Fibroblast of pulmonary artery (primary cell): ENCODE data around the gene DNAH14.
A peak's percentile ranks its signal among the peaks of the same experiment; 100 is the strongest.
"Not testable (repeated sequence)": the region's sequence is repeated elsewhere in the genome, so short reads cannot be mapped to it uniquely, and the experiment has no call there.

Source experiments
- DNase-seq: peaks from one replicate; pipeline ENCODE4 v3.0.0-alpha.2; 2010; ENCODE audit warnings: low read depth
- H3K4me3 ChIP-seq: replicated peaks from 2 replicates; pipeline ENCODE4 v1.5.1; 2011; ENCODE audit warnings: low read depth, mild to moderate bottlenecking, control low read depth, low read length, moderate library complexity
- CTCF ChIP-seq: IDR thresholded peaks from 2 replicates; pipeline ENCODE4 v1.5.1; 2011; ENCODE audit warnings: mild to moderate bottlenecking, control low read depth, low read length, inconsistent platforms; ENCODE audit errors: missing control alignments

DNAH14 gene

GRCh38 chr1:225332686-225333085 is 403.2 kb downstream of the DNAH14 start:
- no peak overlapping the region for H3K4me3 ChIP-seq
- TF ChIP-seq CTCF = no peak
- DNase-seq = no peak

GRCh38 chr1:225335098-225335778 is 405.8 kb downstream of the DNAH14 start:
- DNase-seq, H3K4me3 ChIP-seq: not testable (repeated sequence)

- H3K4me3 ChIP-seq = no peak overlapping the region
- DNase-seq = no peak
- TF ChIP-seq CTCF = no peak
Observed at GRCh38 chr1:225338545-225338944, 409.1 kb downstream of the DNAH14 start.

GRCh38 chr1:225341642-225342041 is 412.2 kb downstream of the DNAH14 start:
- no peak for TF ChIP-seq CTCF
- no peak overlapping the region for H3K4me3 ChIP-seq
- no peak for DNase-seq

- no peak overlapping the region for H3K4me3 ChIP-seq
- no peak for TF ChIP-seq CTCF
- DNase-seq = no peak
Observed at GRCh38 chr1:225342695-225343094, 413.2 kb downstream of the DNAH14 start.

- H3K4me3 ChIP-seq = no peak overlapping the region
- peak; percentile 39 for DNase-seq
- peak; percentile 45 for TF ChIP-seq CTCF
Observed at GRCh38 chr1:225343618-225344017, 414.1 kb downstream of the DNAH14 start.

GRCh38 chr1:225347123-225347683 is 417.7 kb downstream of the DNAH14 start:
- DNase-seq = peak; percentile 36
- H3K4me3 ChIP-seq = no peak overlapping the region
- TF ChIP-seq CTCF = no peak
